Activated naive CD4-positive, alpha-beta T cell treated with anti-CD3 and anti-CD28 coated beads, Interleukin-2, amount 10 ng/mL, durations not matched to agents 7 days and 5 days (primary cell): Measurements from ENCODE around the gene CIAO1.
"Not testable (repeated sequence)": the region's sequence is repeated elsewhere in the genome, so short reads cannot be mapped to it uniquely, and the experiment has no call there.

ENCODE experiments used
- CTCF ChIA-PET: fragments of 350-600 bp; sonication (Branson Sonifier 250); formaldehyde crosslinking; loops from one replicate; lab custom pipeline; 2021; ENCODE audit warnings: antibody characterized with exemption; lab: Charles Lee
- DNase-seq: peaks from one replicate; pipeline ENCODE4 v3.0.0-alpha.2; 2020
- H3K27ac Mint-ChIP-seq: one replicate; pipeline ENCODE4 v1.8.0; 2021; ENCODE audit warnings: mild to moderate bottlenecking, moderate library complexity, mixed read lengths
- H3K27me3 Mint-ChIP-seq: one replicate; pipeline ENCODE4 v1.8.0; 2021; ENCODE audit warnings: mild to moderate bottlenecking, mixed read lengths
- H3K36me3 Mint-ChIP-seq: one replicate; pipeline ENCODE4 v1.8.0; 2021; ENCODE audit warnings: mixed read lengths
- H3K4me1 Mint-ChIP-seq: one replicate; pipeline ENCODE4 v1.8.0; 2021; ENCODE audit warnings: mixed read lengths
- H3K4me3 Mint-ChIP-seq: one replicate; pipeline ENCODE4 v1.8.0; 2021; ENCODE audit warnings: mild to moderate bottlenecking, moderate library complexity, mixed read lengths
- H3K9me3 Mint-ChIP-seq: one replicate; pipeline ENCODE4 v1.8.0; 2021; ENCODE audit warnings: mixed read lengths

The CIAO1 gene

DNA sequence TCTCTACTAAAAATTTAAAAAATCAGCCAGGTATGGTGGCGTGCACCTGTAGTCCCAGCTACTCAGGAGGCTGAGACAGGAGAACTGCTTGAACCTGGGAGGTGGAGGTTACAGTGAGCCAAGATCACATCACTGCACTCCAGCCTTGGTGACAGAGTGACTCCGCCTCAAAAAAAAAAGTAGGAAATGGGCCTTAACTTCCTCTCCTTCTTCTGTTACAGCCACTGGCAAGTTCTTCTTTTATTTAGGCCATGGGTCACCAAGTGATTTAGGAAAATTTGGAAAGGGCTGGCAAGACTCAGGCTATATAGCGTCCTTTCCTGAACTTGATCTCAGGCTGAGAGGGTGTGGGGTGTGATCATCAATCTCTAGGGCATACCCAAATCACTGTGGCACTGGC, 8.3 kb upstream of the CIAO1 start:
- H3K27ac Mint-ChIP-seq, DNase-seq, H3K27me3 Mint-ChIP-seq, CTCF ChIA-PET, H3K9me3 Mint-ChIP-seq, H3K4me3 Mint-ChIP-seq: not testable (repeated sequence)
- peaks cover 74% of the 10 kb centered on the region for H3K4me1 Mint-ChIP-seq
- peaks cover 51% of the 10 kb centered on the region for H3K36me3 Mint-ChIP-seq

DNA sequence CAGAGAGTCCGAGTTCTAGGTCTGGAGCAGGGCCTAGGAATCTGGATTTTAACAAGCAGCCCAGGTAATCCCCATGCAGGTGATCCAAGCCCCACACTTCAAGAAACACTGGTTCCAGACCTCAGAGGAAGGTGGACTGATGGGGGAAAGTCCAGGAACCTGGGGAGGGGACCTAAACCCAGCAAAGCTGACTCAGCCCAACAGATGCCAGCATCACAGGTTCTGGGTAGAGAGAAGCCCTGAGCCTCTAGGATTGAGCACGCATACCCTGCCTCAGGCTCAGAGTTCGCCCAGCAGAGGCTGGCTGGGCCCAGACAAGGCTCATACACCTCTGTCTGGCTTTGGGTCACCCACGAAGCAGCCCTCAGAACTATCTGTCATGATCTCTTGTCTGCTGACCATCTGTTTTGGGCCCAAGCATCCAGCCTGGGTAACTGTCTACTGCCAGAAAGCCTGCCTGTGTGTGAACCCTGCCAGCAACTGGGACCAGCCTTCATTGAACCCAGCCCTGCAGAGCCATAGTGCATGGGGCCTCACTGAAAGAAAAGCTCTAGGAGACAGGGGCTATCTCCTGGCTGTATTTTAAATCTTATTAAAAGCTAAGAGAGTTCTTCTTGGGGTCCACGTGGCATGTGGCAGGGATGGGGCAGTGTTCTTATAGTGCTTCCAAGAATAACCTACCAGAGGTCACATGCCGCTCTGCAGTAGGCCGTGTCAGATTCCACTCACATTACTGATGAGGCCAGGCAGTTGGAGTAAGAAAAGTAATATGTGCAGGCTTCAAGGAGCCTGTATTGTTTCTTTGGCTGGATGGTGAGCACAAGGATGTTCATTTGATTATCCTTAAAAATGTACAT, 7.6 kb upstream of the CIAO1 start:
- DNase-seq = no peak
- H3K4me1 Mint-ChIP-seq = peaks cover 77% of the 10 kb centered on the region
- H3K36me3 Mint-ChIP-seq = peaks cover 50% of the 10 kb centered on the region
- CTCF ChIA-PET = interaction anchor here (1.0 kb wide), 1 partner anchor 78 kb away, joined by 3 read pairs; no protein-coding TSS in a partner anchor
- H3K9me3 Mint-ChIP-seq = no peaks in the 10 kb centered on the region
- no peaks in the 10 kb centered on the region for H3K27me3 Mint-ChIP-seq
- H3K4me3 Mint-ChIP-seq = no peak overlapping the region
- H3K27ac Mint-ChIP-seq = peak overlapping the region; percentile 74

DNA sequence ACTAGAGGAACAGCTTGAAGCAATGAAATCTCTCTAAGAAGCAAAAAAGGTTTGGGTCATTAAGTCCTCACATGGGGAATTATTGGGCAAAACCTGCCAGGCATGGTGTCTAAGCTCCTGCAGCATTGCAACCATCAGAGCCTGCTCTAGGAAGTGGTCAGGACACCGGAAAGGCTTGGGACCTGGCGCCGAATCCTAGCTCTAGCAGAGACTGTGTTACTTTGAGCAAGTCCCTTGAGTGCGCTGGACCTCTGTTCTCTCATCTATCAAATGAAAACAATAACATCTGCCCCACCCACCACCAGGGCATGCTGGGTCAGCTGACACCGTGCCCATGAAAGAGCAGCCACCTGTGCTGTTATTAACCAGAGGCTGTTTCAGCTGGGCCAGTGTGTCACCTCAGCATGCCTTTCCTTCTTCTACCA, 6.5 kb upstream of the CIAO1 start:
- H3K27me3 Mint-ChIP-seq = no peaks in the 10 kb centered on the region
- H3K4me3 Mint-ChIP-seq = no peak overlapping the region
- no peak for DNase-seq
- no peaks in the 10 kb centered on the region for H3K9me3 Mint-ChIP-seq
- CTCF ChIA-PET = interaction anchor here (1.0 to 3.6 kb wide), 4 partner anchors 51 to 120 kb away, joined by 3 to 18 read pairs (median 7); partner anchors contain the start of genes ASTL and STARD7
- peaks cover 87% of the 10 kb centered on the region for H3K4me1 Mint-ChIP-seq
- H3K27ac Mint-ChIP-seq = peak overlapping the region; percentile 74
- peaks cover 42% of the 10 kb centered on the region for H3K36me3 Mint-ChIP-seq

DNA sequence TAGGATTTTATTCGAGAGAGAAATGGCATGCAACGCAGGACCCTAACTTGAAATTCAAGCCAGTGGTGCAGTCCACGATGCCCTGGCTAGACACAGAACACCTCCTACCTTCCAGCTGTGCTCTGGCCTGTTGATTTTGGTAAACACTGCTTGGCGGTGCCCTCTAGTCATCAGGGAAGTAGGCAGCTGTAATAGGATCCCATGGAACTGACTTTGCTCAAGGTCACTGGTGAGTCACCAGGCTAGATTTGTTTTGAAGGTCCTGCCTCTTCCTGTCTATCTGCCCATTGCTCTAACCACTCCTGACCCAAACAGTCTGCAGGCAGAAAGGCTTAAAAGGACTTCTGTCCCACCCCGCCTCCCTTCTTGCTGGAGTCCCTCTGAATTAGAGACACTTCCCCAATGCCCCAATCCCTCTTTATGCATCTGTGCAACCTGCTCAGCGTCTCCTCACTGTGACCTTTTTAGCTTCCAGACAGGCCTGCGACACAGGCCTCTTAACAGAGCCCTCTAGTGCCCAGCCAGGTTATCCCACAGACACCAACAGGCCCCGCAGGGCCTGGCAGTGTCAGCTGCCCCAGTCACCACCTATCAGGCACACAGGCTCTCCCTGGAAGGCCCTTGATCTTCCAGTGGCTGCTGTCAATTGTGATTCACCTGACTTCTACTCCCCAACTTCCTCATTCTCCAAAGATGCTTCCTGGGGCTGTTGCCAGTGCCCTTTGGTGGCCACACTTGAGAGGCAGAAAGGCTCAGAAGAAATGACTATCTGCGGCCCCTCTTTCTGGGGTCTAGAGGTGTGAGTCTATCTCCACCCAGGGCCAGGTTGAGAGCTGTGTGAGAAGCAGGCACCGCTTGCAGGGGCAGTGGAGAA, 5.4 kb upstream of the CIAO1 start:
- H3K4me3 Mint-ChIP-seq = no peak overlapping the region
- DNase-seq = peak; percentile 64
- H3K36me3 Mint-ChIP-seq = peaks cover 35% of the 10 kb centered on the region
- CTCF ChIA-PET = interaction anchor here (0.6 to 3.6 kb wide), 12 partner anchors 12 to 238 kb away, joined by 3 to 18 read pairs (median 4); partner anchors contain the start of genes ASTL and STARD7
- no peaks in the 10 kb centered on the region for H3K27me3 Mint-ChIP-seq
- peak overlapping the region; percentile 83 for H3K27ac Mint-ChIP-seq
- H3K4me1 Mint-ChIP-seq = peaks cover 83% of the 10 kb centered on the region
- H3K9me3 Mint-ChIP-seq = no peaks in the 10 kb centered on the region

DNA sequence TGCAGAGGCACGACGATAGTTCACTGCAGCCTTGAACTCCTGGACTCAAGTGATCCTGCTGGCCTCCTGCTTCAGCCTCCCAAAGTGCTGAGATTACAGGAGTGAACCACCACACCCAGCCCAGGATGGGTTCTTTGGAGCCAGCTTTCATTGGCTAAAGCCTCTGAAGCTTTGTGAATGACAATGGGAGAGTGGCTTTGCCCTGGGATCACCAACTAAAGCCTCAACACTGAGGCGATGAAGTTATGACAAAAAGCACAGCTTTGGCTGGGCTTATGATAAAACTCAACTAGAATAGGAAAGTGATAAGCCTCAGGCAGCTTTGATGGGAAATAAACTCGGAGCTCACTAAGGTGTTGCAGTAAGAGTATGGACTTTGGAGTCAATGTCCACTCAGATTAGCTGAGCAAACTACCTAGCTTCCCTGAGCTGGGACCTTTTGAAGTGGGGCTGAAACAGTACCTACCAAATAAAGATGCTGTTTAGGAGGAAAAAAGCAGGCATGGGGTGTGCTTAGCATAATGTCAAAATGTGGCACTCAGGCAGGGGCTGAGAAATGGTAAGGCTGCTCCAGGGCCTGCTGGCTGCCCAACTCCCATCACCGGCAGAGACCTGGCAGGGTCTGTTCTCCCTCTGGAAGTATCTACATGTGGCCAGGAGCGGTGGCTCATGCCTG, 4.6 kb upstream of the CIAO1 start:
- Mint-ChIP-seq H3K27ac (peak overlapping the region; percentile 49), H3K9me3 (no peaks in the 10 kb centered on the region), H3K36me3 (peaks cover 34% of the 10 kb centered on the region), H3K4me1 (peaks cover 78% of the 10 kb centered on the region), H3K4me3 (no peak overlapping the region), H3K27me3 (no peaks in the 10 kb centered on the region)
- DNase-seq = no peak
- CTCF ChIA-PET = interaction anchor here (0.6 to 3.6 kb wide), 10 partner anchors 11 to 239 kb away, joined by 3 to 18 read pairs (median 3); partner anchors contain the start of gene ASTL

DNA sequence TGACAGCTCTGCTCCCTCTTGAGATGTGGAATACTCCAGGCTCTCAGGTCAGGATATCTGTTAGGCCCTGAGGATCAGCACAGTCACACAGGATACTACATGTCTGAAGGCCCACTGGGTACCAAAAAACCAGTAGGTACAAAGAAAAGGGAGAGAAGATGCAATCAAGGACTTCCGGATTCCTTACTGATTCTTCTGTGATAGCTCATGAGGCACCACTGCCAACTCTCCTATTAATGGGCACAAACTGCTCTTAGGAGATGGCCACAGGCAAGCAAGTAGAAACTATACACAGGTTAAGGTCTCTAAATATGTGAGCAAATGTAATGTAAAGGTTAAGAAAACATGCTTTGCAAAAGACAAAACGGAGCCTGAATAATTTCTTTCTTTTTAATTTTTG, 3.7 kb upstream of the CIAO1 start:
- CTCF ChIA-PET = interaction anchor here (1.2 to 3.6 kb wide), 3 partner anchors 54 to 240 kb away, joined by 3 to 18 read pairs (median 4); partner anchors contain the start of gene ASTL

DNA sequence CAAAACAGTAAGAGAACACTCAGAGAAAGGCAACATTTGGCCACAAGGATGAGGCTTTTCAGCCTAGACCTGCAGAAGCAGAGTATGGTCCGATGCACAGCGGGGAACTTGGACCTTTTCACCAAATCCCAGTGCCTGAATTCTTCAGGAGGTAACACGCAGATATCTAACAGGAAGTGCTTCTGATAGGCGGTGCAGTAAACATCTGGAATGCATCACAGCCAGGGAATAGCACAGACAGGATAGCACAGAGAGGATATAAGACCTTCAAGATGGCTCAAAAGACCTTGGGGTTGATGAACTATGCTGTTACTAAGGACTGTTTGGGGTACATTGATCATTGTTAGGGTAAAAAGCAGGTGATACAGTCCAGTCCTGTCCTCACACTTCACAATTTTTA, 1.9 kb upstream of the CIAO1 start:
- H3K4me3 Mint-ChIP-seq = peak overlapping the region; percentile 91
- H3K36me3 Mint-ChIP-seq = peaks cover 42% of the 10 kb centered on the region
- CTCF ChIA-PET = interaction anchor here (0.7 to 2.1 kb wide), 9 partner anchors 10 to 271 kb away, joined by 3 to 11 read pairs (median 4); no protein-coding TSS in a partner anchor
- no peak for DNase-seq
- no peaks in the 10 kb centered on the region for H3K27me3 Mint-ChIP-seq
- no peaks in the 10 kb centered on the region for H3K9me3 Mint-ChIP-seq
- H3K27ac Mint-ChIP-seq = no peak overlapping the region
- H3K4me1 Mint-ChIP-seq = peaks cover 63% of the 10 kb centered on the region

More for the DNA sequence above, 3.7 kb upstream of the CIAO1 start:
- H3K27ac Mint-ChIP-seq = no peak overlapping the region
- peaks cover 76% of the 10 kb centered on the region for H3K4me1 Mint-ChIP-seq
- no peak overlapping the region for H3K4me3 Mint-ChIP-seq
- H3K27me3 Mint-ChIP-seq = no peaks in the 10 kb centered on the region
- no peaks in the 10 kb centered on the region for H3K9me3 Mint-ChIP-seq
- no peak for DNase-seq
- H3K36me3 Mint-ChIP-seq = peaks cover 32% of the 10 kb centered on the region

DNA sequence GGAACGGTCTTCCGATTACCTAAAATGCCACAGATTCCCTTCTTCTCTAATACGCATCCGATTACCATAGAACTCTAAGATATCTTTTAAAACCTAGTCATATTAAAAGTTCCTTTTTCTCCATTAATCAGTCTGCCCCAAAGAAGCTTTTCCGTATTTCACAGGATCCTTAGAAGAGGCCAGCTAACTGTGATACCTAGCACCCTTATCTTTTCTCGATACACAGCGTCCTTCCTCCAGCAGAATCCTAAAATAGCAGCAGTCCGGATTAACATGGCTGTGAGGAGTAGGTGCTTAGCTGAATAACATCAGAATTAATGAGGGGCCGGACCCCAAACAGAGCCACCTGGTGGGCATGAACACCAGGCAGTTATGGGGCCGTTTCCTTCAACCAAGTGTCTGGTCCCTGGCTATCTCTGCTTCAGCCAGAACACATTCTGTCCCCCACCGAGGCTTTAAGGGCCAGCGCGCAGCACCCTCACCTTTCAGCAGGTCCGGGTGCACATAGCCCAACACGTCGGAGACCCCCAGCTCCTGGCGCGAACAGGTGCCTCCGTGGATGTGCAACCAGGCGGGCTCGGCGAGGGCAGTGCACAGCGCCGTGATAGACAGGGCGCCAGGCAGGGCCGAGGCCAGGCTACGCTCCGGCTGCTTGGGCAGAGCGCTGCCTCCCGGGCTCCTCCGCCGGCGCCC, 1.2 kb upstream of the CIAO1 start:
- H3K27me3 Mint-ChIP-seq = no peaks in the 10 kb centered on the region
- no peaks in the 10 kb centered on the region for H3K9me3 Mint-ChIP-seq
- DNase-seq = peak; percentile 59
- peak overlapping the region; percentile 91 for H3K4me3 Mint-ChIP-seq
- CTCF ChIA-PET = interaction anchor here (0.8 to 2.1 kb wide), 6 partner anchors 11 to 126 kb away, joined by 3 to 11 read pairs (median 4); no protein-coding TSS in a partner anchor
- peak overlapping the region; percentile 85 for H3K27ac Mint-ChIP-seq
- peaks cover 42% of the 10 kb centered on the region for H3K36me3 Mint-ChIP-seq
- peaks cover 56% of the 10 kb centered on the region for H3K4me1 Mint-ChIP-seq

DNA sequence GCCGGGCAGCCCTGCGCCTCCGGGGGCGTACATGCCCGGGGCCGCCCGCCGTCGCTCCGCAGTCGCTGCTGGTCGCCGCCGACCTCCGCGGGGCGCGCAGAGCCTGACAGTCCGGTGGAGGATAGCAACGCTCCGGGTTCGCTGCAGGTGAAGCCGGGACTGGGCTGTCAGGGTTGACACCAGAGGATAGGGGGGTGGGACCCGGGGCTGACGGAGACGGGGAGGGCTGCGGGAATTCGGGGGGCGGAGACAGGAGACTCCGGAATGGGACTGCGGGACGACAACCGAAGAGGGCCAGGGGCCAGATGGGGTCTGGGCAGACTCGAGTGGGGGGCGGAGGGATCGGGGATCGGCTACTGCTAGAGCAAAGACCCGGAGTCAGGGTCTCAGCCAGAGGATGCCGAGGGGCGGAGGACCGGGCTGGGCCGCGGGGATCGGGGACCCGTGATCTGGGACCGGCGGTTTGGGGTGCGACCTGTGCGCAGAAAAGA, 631 bp upstream of the CIAO1 start:
- Mint-ChIP-seq H3K4me3 (peak overlapping the region; percentile 91), H3K27ac (peak overlapping the region; percentile 86), H3K36me3 (peaks cover 45% of the 10 kb centered on the region), H3K27me3 (no peaks in the 10 kb centered on the region), H3K4me1 (peaks cover 50% of the 10 kb centered on the region), H3K9me3 (no peaks in the 10 kb centered on the region)
- no peak for DNase-seq
- CTCF ChIA-PET = interaction anchor here (0.5 to 1.8 kb wide), 4 partner anchors 37 to 273 kb away, joined by 3 read pairs; no protein-coding TSS in a partner anchor

DNA sequence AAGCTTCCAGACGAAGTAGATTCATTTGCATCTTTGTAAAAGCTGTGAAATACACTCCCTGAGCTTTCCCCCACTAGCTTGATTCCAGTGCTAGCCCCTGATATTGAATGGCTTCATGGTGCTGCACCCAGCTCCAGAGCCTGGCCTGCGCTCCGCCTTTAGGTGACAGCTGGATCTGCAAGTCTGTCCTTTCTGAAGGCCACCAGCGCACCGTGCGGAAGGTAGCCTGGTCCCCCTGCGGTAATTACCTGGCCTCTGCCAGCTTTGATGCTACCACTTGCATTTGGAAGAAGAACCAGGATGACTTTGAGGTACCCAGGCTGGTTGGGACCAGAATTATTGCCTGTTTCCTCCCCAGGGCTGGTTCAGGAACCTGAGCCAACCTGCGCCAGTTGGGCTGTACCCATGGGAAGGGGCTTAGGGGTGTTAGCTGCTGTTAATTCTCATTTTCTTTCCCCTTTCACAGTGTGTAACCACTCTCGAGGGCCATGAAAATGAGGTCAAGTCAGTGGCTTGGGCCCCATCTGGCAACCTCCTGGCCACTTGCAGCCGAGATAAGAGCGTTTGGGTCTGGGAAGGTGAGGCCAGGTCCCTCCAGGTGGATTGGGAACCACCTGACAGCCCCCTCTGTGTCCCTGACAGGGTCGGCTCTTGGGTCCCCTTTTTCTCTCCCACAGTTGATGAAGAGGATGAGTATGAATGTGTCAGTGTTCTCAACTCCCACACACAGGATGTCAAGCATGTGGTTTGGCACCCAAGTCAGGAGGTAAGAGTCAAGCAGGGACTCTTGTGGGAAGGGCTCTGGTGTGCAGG, 1.3 kb downstream of the CIAO1 start:
- H3K9me3 Mint-ChIP-seq = no peaks in the 10 kb centered on the region
- no peaks in the 10 kb centered on the region for H3K27me3 Mint-ChIP-seq
- CTCF ChIA-PET = interaction anchor here (0.7 to 2.2 kb wide), 17 partner anchors 10 to 274 kb away, joined by 3 to 23 read pairs (median 4); partner anchors contain the start of genes ASTL and STARD7
- peaks cover 43% of the 10 kb centered on the region for H3K36me3 Mint-ChIP-seq
- H3K27ac Mint-ChIP-seq = peak overlapping the region; percentile 86
- H3K4me3 Mint-ChIP-seq = peak overlapping the region; percentile 82
- peak; percentile 72 for DNase-seq
- peaks cover 35% of the 10 kb centered on the region for H3K4me1 Mint-ChIP-seq

DNA sequence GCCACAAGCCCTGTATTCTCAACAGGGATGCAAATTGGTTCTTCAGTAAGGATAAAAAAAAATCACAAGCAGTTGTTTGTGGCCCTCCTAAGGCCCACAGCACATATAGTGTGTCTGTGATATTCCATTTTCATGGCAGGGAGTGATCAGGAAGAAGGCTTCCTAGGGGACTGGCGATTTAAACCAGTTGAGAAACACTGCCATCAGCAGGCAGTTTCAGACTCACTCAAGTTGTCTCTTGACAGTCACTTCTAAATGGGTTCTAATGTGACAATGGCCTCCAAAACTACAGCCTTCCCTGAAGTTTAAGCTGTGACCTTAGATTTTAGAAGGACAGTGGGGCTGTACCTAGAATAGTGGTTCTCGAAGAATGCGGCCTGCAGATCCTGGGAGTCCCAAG, 6.0 kb downstream of the CIAO1 start:
- Mint-ChIP-seq H3K4me1 (peaks cover 9% of the 10 kb centered on the region), H3K27ac (no peak overlapping the region), H3K4me3 (no peak overlapping the region), H3K9me3 (no peaks in the 10 kb centered on the region), H3K27me3 (no peaks in the 10 kb centered on the region), H3K36me3 (peaks cover 65% of the 10 kb centered on the region)
- CTCF ChIA-PET = interaction anchor here (1.1 kb wide), 1 partner anchor 11 kb away, joined by 3 read pairs; no protein-coding TSS in a partner anchor
- no peak for DNase-seq

DNA sequence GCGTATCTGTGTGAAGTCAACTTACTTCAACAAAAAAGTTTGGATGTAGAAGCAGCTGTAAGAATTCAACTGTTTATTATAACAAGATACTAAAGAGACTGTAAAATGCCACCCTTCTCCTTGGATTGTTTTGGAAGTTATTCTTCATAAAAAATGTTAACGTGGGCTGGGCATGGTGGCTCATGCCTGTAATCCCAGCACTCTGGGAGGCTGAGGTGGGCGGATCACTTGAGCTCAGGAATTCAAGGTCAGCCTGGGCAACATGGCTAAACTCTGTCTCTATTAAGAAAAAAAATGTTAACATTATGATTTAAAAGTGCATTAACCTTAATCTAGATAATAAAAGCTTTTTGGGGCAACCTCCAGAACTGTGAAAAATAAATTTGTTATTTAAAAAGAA, 7.7 kb downstream of the CIAO1 start:
- Mint-ChIP-seq H3K4me1 (no peaks in the 10 kb centered on the region), H3K4me3 (no peak overlapping the region), H3K27me3 (no peaks in the 10 kb centered on the region), H3K9me3 (no peaks in the 10 kb centered on the region), H3K36me3 (peaks cover 70% of the 10 kb centered on the region), H3K27ac (no peak overlapping the region)
- CTCF ChIA-PET = interaction anchor here (0.8 to 1.2 kb wide), 2 partner anchors 47 to 135 kb away, joined by 3 read pairs; partner anchors contain the start of gene ASTL
- no peak for DNase-seq
